ENCODE measurements around the gene GFY. TPM values are rescaled to one million over a fixed set of nuclear protein-coding genes. Genes with fewer than 3 reads are reported as not detected.
"Not testable (repeated sequence)": the region's sequence is repeated elsewhere in the genome, so short reads cannot be mapped to it uniquely, and the experiment has no call there.

Gene GFY
- total RNA-seq, 2 donors from 2014 or later: 0.18 TPM; not detected in 1

DNA sequence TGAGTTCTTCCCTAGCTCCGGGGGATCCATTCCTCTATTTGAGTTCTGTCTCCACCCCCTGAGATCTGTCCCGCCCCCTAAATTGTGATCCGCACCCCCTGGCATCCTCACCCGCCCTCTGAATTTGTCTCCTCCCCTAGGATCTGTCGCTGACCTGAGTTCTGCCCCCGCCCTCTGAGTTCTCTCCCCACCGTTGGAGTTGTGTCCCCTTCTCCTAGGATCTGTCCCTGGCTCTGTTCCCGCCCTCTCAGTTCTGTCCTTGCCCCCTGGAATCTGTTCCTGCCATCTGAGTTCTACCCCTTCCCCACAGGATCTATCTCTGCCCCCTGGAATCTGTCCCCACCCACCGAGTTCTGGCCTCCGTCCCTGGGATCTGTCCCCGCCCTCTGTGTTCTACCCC, 17.2 kb downstream of the GFY start:
- WGBS, 2 experiments (ENCODE audit: insufficient coverage in 1 of 2, insufficient read length in 1 of 2): 7 to 11% methylated on average over 6 to 11 of the region's 11 CpGs
- no peak for DNase-seq
- H3K4me3 ChIP-seq (ENCODE audit: low read length): peak overlapping the region; percentile 56

DNA sequence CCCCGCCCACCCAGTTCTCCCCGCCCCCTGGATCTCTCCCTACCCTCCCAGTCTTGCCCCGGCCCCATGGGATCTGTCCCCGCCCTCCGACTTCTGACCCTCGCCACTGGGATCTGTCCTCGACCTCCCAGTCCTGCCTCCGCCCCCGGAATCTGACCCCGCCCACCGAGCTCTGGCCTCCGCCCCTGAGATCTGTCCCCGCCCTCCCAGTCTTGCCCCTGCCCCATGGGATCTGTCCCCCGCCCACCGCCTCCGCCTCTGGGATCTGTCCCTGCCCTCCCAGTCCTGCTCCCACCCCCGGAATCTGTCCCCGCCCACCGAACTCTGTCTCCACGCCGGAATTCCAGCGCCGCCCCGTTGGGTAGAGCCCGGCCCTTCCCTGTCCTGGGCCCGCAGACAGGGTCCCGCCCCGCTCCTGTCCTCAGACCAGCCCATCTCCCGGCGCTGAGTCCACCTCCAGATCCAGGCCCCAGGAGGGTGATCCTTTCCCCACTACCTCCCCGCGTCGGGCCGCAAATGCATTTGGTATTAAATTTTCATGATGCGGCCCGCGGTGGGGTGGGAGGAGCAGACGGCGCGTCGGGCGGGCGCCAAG, 17.7 kb downstream of the GFY start:
- H3K9me3 ChIP-seq (ENCODE audit: control insufficient read depth, low read length): no peaks in the 10 kb centered on the region
- peak overlapping the region; percentile 83 for H3K4me3 ChIP-seq (ENCODE audit: low read length)
- Mint-ChIP-seq H3K27ac (peak overlapping the region; percentile 88), H3K36me3 (ENCODE audit: low read depth) (peaks cover 19% of the 10 kb centered on the region), H3K9me3 (no peaks in the 10 kb centered on the region), H3K4me3 (peak overlapping the region; percentile 64), H3K27me3 (ENCODE audit: insufficient read depth) (peaks cover 48% of the 10 kb centered on the region), H3K4me1 (no peaks in the 10 kb centered on the region)
- 0 to 1% methylated on average over 5 to 43 of the region's 43 CpGs for WGBS, 2 experiments (ENCODE audit: insufficient coverage in 1 of 2, insufficient read length in 1 of 2)
- peak overlapping the region; percentile 47 for H3K9ac ChIP-seq (ENCODE audit: extremely low read depth, low read length, poor library complexity, severe bottlenecking)
- H3K36me3 ChIP-seq (ENCODE audit: control insufficient read depth, insufficient read depth, low read length): peaks cover 7% of the 10 kb centered on the region
- H3K4me1 ChIP-seq (ENCODE audit: control insufficient read depth, insufficient read depth, low read length): no peaks in the 10 kb centered on the region
- DNase-seq: peak; percentile 100
- TF ChIP-seq, protein P1, sequence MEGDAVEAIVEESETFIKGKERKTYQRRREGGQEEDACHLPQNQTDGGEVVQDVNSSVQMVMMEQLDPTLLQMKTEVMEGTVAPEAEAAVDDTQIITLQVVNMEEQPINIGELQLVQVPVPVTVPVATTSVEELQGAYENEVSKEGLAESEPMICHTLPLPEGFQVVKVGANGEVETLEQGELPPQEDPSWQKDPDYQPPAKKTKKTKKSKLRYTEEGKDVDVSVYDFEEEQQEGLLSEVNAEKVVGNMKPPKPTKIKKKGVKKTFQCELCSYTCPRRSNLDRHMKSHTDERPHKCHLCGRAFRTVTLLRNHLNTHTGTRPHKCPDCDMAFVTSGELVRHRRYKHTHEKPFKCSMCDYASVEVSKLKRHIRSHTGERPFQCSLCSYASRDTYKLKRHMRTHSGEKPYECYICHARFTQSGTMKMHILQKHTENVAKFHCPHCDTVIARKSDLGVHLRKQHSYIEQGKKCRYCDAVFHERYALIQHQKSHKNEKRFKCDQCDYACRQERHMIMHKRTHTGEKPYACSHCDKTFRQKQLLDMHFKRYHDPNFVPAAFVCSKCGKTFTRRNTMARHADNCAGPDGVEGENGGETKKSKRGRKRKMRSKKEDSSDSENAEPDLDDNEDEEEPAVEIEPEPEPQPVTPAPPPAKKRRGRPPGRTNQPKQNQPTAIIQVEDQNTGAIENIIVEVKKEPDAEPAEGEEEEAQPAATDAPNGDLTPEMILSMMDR (conservative IDR thresholded peaks at IDR 0.05): no peak
- peaks cover 48% of the 10 kb centered on the region for H3K27me3 ChIP-seq (ENCODE audit: control insufficient read depth, insufficient read depth, low read length, poor library complexity, severe bottlenecking)
- H3K27ac ChIP-seq (ENCODE audit: low read depth, low read length): peak overlapping the region; percentile 60

More for the DNA sequence above, 17.2 kb downstream of the GFY start:
- Histone ChIP-seq H3K9me3 (ENCODE audit: control insufficient read depth, low read length) (no peaks in the 10 kb centered on the region), H3K9ac (ENCODE audit: extremely low read depth, low read length, poor library complexity, severe bottlenecking) (no peak overlapping the region), H3K36me3 (ENCODE audit: control insufficient read depth, insufficient read depth, low read length) (peaks cover 4% of the 10 kb centered on the region), H3K4me1 (ENCODE audit: control insufficient read depth, insufficient read depth, low read length) (no peaks in the 10 kb centered on the region), H3K27me3 (ENCODE audit: control insufficient read depth, insufficient read depth, low read length, poor library complexity, severe bottlenecking) (peaks cover 53% of the 10 kb centered on the region), H3K27ac (ENCODE audit: low read depth, low read length) (no peak overlapping the region)
- Mint-ChIP-seq H3K27ac (no peak overlapping the region), H3K27me3 (ENCODE audit: insufficient read depth) (peaks cover 54% of the 10 kb centered on the region), H3K9me3 (no peaks in the 10 kb centered on the region), H3K36me3 (ENCODE audit: low read depth) (peaks cover 14% of the 10 kb centered on the region), H3K4me1 (no peaks in the 10 kb centered on the region), H3K4me3 (peak overlapping the region; percentile 64)
- TF ChIP-seq, protein P1 (conservative IDR thresholded peaks at IDR 0.05): no peak

DNA sequence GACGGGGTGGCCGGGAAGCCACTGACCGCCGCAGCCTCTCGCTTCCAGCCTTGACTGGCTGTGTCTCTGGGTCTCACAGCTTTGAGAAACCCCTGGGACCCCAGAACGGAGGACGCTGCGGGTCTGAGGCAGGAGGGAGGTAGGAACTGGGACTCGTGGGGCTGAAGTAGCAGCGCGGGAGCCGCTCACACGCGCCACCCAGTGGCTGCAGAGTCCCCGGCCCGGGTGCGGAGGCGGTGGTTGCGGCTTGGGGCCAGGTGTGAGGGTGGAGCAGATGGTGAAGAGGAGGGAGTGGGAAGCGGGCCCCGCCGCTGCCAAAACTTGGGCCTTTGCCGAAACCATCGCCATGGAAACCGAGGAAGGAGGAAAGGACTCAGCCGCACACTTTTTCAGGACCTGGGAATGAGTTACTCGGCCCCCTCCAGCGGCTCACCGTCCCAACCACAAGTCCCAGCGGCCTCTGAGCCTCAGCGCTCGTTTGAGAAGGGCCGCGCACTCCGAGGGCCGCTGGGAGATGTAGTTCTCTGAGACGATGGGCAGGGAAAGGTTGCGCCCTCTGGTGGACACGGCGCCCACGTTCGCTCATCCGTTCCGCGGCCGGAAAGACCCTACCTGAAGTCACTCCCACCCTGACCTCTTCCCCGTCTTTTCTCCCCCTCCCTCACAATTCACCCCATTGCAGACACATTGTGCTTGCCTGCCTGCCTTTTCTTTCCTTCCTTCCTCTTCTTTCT, 18.3 kb downstream of the GFY start:
- no peaks in the 10 kb centered on the region for H3K4me1 Mint-ChIP-seq
- Histone ChIP-seq H3K4me1 (ENCODE audit: control insufficient read depth, insufficient read depth, low read length) (no peaks in the 10 kb centered on the region), H3K9ac (ENCODE audit: extremely low read depth, low read length, poor library complexity, severe bottlenecking) (peak overlapping the region; percentile 47), H3K4me3 (ENCODE audit: low read length) (peak overlapping the region; percentile 83), H3K27me3 (ENCODE audit: control insufficient read depth, insufficient read depth, low read length, poor library complexity, severe bottlenecking) (peaks cover 42% of the 10 kb centered on the region), H3K36me3 (ENCODE audit: control insufficient read depth, insufficient read depth, low read length) (peaks cover 14% of the 10 kb centered on the region), H3K9me3 (ENCODE audit: control insufficient read depth, low read length) (no peaks in the 10 kb centered on the region), H3K27ac (ENCODE audit: low read depth, low read length) (peak overlapping the region; percentile 60)
- 0% methylated on average over 40 to 45 of the region's 47 CpGs for WGBS, 2 experiments (ENCODE audit: insufficient coverage in 1 of 2, insufficient read length in 1 of 2)
- DNase-seq: peak; percentile 99
- peak overlapping the region; percentile 64 for H3K4me3 Mint-ChIP-seq
- H3K36me3 Mint-ChIP-seq (ENCODE audit: low read depth): peaks cover 25% of the 10 kb centered on the region
- peak overlapping the region; percentile 88 for H3K27ac Mint-ChIP-seq
- no peaks in the 10 kb centered on the region for H3K9me3 Mint-ChIP-seq
- H3K27me3 Mint-ChIP-seq (ENCODE audit: insufficient read depth): peaks cover 42% of the 10 kb centered on the region
- TF ChIP-seq, protein P1 (conservative IDR thresholded peaks at IDR 0.05): peak; percentile 90

DNA sequence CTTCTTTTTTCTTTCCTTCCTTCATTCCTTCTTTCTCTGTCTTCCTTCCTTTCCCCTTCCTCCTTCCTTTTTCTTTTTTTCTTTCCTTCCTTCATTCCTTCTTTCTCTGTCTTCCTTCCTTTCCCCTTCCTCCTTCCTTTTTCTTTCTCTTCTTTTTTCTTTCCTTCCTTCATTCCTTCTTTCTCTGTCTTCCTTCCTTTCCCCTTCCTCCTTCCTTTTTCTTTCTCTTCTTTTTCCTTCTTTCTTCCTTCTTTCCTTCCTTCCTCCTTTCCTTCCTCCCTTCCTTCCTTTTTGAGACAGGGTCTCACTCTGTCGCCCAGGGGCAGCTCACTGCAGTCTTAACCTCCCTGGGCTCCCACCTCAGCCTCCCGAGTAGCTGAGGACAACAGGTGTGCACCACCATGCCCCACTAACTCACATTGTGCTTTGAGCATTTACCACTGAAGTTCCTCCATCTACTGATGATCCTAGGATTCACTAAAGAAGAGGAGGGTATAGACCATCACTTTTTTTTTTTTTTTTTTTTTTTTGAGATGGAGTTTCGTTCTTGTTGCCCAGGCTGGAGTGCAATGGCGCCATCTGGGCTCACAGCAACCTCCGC, 19.0 kb downstream of the GFY start:
- H3K4me1 ChIP-seq (ENCODE audit: control insufficient read depth, insufficient read depth, low read length); DNase-seq; H3K9me3 ChIP-seq (ENCODE audit: control insufficient read depth, low read length); H3K27ac ChIP-seq (ENCODE audit: low read depth, low read length); H3K4me1 Mint-ChIP-seq; H3K9ac ChIP-seq (ENCODE audit: extremely low read depth, low read length, poor library complexity, severe bottlenecking); H3K4me3 ChIP-seq (ENCODE audit: low read length); H3K9me3 Mint-ChIP-seq; H3K27ac Mint-ChIP-seq: not testable (repeated sequence)
- H3K36me3 Mint-ChIP-seq (ENCODE audit: low read depth): peaks cover 32% of the 10 kb centered on the region
- Histone ChIP-seq H3K36me3 (ENCODE audit: control insufficient read depth, insufficient read depth, low read length) (peaks cover 21% of the 10 kb centered on the region), H3K27me3 (ENCODE audit: control insufficient read depth, insufficient read depth, low read length, poor library complexity, severe bottlenecking) (peaks cover 35% of the 10 kb centered on the region)
- WGBS, 2 experiments (ENCODE audit: insufficient coverage in 1 of 2, insufficient read length in 1 of 2): 81% methylated on average over 5 of the region's 5 CpGs; no CpG with 5 or more reads in 1 of the 2 experiments
- H3K4me3 Mint-ChIP-seq: peak overlapping the region; percentile 64
- peaks cover 35% of the 10 kb centered on the region for H3K27me3 Mint-ChIP-seq (ENCODE audit: insufficient read depth)
